HL-60/S4 treated with retinoic acid at 250 ng/mL for 4 days and 3 days (cell line): ENCODE data around the gene LMLN.
"Not testable (repeated sequence)": the region's sequence is repeated elsewhere in the genome, so short reads cannot be mapped to it uniquely, and the experiment has no call there.

ENCODE experiments used
- in situ Hi-C: fragments of 300-500 bp; cut with MboI; formaldehyde crosslinking; loops from 2 replicates; pipeline ENCODE4 v1.7.0; 2022; ENCODE audit warnings: low sequenced_read_pairs

LMLN gene

DNA sequence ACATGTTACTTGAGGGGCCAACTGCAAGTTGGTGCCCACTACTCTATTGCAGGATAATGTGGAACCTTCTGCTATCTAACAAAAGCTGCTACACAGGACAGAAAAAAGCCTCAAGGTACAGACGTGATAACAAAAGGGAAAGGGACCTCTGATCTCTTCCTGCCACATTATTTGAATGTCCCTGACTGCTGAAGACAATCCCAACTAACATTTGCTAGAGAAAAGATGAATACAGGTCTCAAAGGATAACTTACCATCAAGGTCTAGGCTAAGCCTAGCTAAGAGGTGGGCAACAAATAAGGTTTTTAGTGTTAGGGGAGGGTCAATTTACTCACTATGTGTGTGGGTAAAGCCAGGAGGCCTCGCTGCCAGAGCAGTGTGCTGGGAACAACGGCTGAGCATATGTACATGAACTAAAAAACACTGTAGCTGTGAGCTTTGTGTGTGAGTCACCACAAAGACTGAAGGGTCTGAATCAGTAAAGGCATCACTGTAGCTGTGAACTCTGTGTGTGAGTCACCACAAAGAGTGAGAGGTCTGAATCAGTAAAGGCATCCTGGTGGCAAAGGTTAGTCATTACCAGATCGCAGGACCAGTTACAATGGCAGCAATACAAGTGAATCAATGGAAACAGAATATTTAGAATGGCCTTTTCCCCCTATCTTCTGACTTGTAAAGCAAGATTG lies 111.7 kb downstream of the LMLN start:
- in situ Hi-C loops = no loop called here

DNA sequence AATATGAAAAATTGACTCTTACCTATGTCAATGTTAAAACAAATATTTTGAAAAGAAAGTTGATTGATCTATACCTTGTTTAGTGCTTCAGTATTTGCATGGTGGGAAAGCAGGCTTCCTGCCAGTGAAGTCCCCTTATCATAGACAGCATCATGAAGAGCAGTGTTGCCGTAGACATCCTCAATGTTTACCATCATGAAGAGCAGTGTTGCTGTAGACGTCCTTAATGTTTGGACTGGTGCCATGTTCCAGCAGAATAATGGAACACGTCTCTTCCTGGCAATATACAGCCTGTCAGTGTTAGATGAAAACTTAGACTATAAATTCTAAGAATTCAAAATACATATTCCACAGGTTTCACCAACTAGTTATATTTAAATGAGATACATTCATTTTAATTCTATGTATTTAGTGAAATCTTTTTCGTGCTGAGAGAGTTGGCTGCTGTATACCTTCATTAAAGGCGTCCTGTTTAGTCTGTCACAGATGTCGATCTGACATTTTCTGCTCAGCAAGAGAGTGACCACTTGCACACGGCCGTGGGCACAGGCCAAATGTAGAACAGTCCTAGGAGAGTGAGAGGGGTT lies 116.8 kb downstream of the LMLN start:
- in situ Hi-C loops = no loop called here

DNA sequence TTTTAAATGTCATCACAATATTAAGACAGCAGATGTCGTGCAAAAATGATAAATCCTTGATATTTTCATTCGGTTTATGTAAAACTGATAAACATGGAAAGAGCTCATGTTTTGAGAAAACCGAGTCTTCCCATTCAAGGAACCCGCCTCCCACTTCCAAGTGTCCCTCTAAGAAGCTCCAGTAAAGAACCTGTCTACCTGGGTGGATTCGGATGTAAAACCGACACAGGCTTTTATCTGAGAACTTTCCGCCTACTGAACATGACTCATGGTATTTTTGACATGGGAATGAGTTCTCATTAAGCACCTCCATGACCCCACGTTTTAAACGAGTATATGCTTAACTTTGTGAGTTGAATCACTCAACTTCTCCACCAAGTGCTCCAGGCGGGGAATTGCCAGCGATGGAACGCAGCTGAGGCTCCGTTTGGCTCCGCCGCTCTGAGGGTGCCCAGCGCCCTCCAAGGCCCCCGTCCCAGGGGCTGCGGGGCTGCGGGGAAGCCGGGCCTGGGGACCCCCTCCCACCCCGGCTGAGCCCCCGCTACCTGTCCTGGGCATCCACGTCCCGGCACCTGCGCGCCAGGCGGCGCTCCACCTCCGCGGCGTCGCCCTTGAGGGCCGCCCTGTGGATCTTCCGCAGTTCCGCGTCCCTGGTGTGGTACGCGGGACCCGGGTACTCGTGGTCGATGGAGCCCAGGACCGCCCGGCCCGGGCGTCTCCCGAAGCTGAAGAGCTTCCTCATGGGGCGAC lies 119.9 kb downstream of the LMLN start:
- in situ Hi-C loops = no loop called here

DNA sequence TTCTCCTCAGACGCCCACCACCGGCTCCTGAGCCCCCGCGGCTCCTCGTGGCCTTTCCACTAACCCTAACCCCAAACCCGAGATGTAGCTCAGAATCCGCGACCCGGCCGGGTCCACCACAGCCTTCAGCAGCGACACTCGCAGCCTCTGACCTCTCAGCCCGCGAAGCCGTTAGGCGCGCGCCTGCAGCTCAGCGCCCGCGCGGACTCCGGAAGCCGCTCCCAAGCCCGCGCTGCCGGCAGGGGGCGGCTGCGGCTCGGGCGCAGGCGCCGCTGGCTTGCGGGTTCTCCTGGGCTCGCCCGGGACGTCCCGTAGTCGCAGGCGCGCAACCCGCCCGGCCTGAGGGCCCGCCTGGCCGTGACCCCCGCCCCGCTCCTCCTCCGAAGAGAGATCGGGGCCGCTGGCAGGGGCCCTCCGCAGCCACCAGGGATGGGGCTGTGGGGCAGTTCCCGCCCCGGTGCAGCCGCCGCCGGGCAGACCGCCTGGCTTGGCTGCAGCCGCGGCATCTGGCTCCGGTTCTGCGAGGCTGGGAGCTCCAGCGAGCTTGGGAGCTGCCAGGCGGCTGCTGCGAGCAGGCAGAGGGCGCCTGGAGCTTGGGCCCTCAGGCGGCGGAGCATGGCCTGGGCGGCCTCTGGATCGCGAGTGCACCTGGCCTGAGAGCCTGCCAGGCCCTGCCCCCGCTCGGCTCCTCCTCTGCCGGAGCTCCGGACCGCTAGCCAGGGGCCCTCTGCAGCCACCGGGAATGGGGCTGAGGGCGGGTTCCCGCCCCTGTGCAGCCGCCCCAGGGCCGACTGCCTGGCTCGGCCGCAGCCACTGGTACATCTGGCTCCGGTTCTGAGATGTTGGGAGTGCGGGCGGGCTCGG lies 120.7 kb downstream of the LMLN start:
- in situ Hi-C loops = no loop called here

DNA sequence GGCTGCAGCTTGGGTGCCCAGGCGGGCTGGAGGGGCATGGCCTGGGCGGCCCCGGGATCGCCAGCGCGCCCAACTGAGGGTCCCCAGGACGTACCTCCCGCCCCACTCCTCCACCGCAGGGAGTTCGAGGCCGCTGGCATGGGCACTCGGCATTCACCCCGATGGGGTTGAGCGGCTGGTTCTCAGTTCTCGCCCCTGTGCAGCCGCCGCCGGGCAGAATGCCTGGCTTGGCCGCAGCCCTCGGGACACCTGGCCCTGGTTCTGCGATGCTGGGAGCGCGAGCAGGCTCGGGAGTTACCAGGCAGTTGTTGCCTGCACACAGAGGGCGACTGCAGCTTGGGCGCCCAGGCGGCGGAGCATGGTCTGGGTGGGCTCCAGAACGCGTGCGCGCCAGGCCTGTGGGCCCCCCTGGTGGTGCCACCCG lies 121.4 kb downstream of the LMLN start:
- in situ Hi-C loops = no loop called here

DNA sequence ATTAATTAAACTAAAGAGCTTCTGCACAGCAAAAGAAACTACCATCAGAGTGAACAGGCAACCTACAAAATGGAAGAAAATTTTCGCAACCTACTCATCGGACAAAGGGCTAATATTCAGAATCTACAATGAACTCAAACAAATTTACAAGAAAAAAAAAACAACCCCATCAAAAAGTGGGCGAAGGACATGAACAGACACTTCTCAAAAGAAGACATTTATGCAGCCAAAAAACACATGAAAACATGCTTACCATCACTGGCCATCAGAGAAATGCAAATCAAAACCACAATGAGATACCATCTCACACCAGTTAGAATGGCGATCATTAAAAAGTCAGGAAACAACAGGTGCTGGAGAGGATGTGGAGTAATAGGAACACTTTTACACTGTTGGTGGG lies 122.2 kb downstream of the LMLN start:
- in situ Hi-C loops = not testable (repeated sequence)

DNA sequence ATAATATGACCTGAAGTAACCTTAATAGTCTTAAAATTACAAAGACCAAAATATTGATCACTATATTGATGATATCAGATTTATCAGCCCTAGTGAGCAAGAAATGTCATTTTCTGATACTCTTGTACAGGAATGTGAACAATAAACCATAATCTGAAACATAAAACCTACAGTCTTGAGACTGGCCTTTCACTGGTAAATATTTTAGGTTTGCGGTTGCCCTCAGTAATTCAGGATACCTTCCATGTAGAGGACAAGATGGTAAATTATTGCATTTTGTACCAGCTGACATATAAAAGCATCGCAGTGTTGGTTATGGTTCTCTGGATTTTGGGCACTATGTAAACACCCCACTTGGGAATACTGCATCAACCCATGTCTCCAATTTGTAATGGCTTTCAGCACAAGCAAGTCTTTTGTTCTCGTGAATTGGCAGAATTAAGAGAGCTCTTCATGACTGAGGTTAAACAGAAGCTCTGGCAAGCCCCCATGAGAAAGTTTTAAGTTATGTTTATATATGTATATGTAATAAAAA lies 128.5 kb downstream of the LMLN start:
- in situ Hi-C loops = no loop called here

DNA sequence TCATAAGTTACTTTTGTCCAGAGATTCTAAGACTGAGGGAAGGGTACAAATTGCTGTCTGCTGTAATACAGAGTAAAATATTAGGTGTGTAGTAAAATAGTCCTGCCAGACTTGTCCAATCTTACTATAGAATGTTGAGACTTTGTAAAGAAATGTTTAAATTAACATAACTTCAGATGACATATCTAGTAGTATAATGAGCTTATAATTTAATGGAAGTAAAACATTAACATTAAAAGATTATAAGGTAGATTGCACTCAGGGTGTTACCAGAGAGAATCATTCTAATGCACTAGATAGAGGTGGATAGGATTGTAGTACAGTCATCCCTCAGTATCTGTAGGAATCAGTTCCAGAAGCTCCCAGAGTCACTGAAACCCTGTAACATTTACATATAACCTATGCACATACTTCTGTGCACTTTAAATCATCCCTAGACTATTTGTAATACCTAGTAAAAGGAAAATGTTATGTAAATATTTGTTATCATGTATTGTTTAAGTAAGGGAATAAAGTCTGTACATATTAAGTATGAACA lies 130.8 kb downstream of the LMLN start:
- in situ Hi-C loops = no loop called here

DNA sequence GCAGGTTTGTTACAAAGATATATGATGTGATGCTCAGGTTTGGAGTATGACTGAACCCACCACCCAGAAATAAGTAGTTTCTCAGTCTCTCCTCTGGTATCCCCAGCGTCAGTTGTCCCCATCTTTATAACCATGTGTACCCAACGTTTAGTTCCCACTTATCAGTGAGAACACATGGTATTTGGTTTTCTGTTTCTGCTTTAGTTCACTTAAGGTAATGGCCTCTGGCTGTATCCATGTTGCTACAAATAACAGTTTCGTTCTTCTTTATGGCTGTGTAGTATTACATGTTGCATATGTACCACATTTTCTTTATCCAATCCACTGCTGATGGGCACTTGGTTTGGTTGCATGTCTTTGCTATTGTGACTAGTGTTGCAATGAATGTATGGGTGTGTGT lies 132.3 kb downstream of the LMLN start:
- in situ Hi-C loops = no loop called here

DNA sequence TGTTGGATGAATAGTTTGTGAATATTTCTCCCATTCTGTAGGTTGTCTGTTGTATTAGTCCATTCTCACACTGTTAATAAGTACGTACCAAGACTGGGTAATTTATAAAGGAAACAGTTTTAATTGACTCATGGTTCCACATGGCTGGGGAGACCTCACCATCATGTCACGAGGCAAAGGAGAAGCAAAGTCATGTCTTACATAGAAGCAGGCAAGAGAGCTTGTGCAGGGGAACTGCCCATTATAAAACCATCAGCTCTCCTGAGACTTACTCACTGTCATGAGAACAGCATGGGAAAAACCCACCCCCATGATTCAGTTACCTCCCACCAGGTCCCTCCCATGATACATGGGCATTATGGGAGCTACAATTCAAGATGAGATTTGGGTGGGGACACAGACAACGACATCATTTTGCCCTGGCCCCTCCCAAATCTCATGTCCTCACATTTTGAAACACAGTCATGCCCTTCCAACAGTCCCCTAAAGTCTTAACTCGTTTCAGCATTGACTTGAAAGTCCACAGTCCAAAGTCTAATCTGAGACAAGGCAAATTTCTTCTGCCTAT lies 133.2 kb downstream of the LMLN start:
- in situ Hi-C loops = no loop called here
